HEK293 (cell line): ENCODE data around the gene TCEAL8.

Experiments
- CTCF ChIP-seq: fragments of 450-650 bp; formaldehyde crosslinking; IDR thresholded peaks from 2 replicates; pipeline ENCODE4 v1.5.1; 2016; ENCODE audit warnings: missing biosample characterization, missing genetic modification characterization
- PRDM6 ChIP-seq: fragments of 450-650 bp; formaldehyde crosslinking; IDR thresholded peaks from 2 replicates; pipeline ENCODE4 v1.5.1; 2017; ENCODE audit warnings: missing biosample characterization, missing genetic modification characterization
- REST ChIP-seq: fragments of 450-650 bp; formaldehyde crosslinking; IDR thresholded peaks from 2 replicates; pipeline ENCODE4 v1.5.1; 2016; ENCODE audit warnings: missing biosample characterization, missing genetic modification characterization
- YY1 ChIP-seq: fragments of 450-650 bp; formaldehyde crosslinking; IDR thresholded peaks from 2 replicates; pipeline ENCODE4 v1.5.1; 2018; ENCODE audit warnings: missing biosample characterization, missing genetic modification characterization
- ZFP3 ChIP-seq: fragments of 450-650 bp; formaldehyde crosslinking; IDR thresholded peaks from 2 replicates; pipeline ENCODE4 v1.5.1; 2016; ENCODE audit warnings: low read depth, missing biosample characterization, missing genetic modification characterization
- ZNF148 ChIP-seq: fragments of 450-650 bp; formaldehyde crosslinking; IDR thresholded peaks from 2 replicates; pipeline ENCODE4 v1.5.0; 2017; ENCODE audit warnings: missing biosample characterization, missing genetic modification characterization, borderline replicate concordance
- ZNF449 ChIP-seq: fragments of 450-650 bp; formaldehyde crosslinking; IDR thresholded peaks from 2 replicates; pipeline ENCODE4 v1.5.1; 2017; ENCODE audit warnings: missing biosample characterization, mild to moderate bottlenecking, missing genetic modification characterization, moderate library complexity
- ZNF561 ChIP-seq: fragments of 450-650 bp; IDR thresholded peaks from 2 replicates; pipeline ENCODE4 v1.5.1; 2018; ENCODE audit warnings: missing biosample characterization, missing genetic modification characterization, borderline replicate concordance
- ZNF629 ChIP-seq: fragments of 450-650 bp; formaldehyde crosslinking; IDR thresholded peaks from 2 replicates; pipeline ENCODE4 v1.5.1; 2017; ENCODE audit warnings: missing biosample characterization, missing genetic modification characterization
- ZNF777 ChIP-seq: fragments of 450-650 bp; formaldehyde crosslinking; IDR thresholded peaks from 2 replicates; pipeline ENCODE4 v1.5.1; 2017; ENCODE audit warnings: missing biosample characterization, missing genetic modification characterization, borderline replicate concordance

GRCh38 chrX:103293118-103293517 is 38.2 kb upstream of the TCEAL8 start:
- TF ChIP-seq ZNF629 (no peak), CTCF (tag by site-specific recombination) (no peak), REST (tag by site-specific recombination) (no peak), PRDM6 (no peak), ZFP3 (tag by site-specific recombination) (no peak), ZNF148 (tag by site-specific recombination) (no peak), ZNF561 (tag by site-specific recombination) (no peak), YY1 (no peak), ZNF777 (tag by site-specific recombination) (no peak), ZNF449 (tag by site-specific recombination) (no peak)
